LHCN-M2 (cell line): ENCODE results near the gene ZMYND8. TPM values are rescaled to one million over a fixed set of nuclear protein-coding genes. Genes with fewer than 3 reads are reported as not detected.
"Not testable (repeated sequence)": the region's sequence is repeated elsewhere in the genome, so short reads cannot be mapped to it uniquely, and the experiment has no call there.

Experiments
- DNase-seq: peaks from one replicate; pipeline ENCODE4 v3.0.0-alpha.2; 2012; ENCODE audit warnings: low read depth
- total RNA-seq: library from RNA; depleted of rRNA; stranded (reverse); fragments of >200 nt; gene quantifications from 2 replicates; pipeline ENCODE4 v1.2.3, GENCODE V29; 2014; rRNA removed

ZMYND8 gene
- total RNA-seq, 1 experiment from 2014 or later = 56.4 TPM

DNA sequence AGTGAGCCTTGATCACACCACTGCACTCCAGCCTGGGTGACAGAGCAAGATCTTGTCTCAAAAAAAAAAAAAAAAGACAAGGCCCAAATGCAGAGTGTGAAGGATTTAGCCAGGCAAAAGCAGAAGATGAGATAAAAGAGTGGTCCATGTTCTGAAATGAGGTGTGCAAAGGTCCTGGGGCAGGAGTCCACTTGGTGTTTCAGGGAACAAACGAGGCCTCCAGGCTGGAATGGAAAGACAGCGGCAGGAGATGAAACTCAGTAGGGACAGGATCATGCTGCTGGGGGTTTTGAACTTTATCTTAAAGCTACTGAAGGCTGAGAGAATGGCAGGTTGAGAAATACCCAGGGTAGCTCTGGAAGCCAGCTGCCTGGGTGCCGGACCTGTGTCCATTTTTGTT is 178.2 kb downstream of the ZMYND8 start:
- DNase-seq = no peak

- not testable (repeated sequence) for DNase-seq
Measured at GRCh38 chr20:47176217-47176616, 180.3 kb downstream of the ZMYND8 start.

DNA sequence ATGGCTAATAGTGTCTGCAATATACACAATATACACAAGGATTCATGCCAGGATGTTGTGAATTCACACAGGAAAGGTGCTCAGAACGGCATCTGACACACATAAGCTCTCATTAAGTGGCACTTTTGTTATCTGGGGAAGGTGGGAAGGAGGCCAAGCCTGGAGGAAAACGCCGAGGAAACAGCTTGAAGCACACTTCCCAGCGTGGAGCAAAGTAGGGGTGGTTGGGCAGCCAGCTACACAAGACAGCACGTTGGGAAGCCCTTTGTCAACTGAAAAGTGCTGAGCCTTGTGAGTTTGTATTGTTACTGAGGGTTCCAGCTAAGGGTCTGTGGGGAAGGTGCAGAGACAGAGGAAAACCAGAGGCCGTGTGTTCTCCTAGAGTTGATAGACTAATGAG is 181.0 kb downstream of the ZMYND8 start:
- no peak for DNase-seq

DNA sequence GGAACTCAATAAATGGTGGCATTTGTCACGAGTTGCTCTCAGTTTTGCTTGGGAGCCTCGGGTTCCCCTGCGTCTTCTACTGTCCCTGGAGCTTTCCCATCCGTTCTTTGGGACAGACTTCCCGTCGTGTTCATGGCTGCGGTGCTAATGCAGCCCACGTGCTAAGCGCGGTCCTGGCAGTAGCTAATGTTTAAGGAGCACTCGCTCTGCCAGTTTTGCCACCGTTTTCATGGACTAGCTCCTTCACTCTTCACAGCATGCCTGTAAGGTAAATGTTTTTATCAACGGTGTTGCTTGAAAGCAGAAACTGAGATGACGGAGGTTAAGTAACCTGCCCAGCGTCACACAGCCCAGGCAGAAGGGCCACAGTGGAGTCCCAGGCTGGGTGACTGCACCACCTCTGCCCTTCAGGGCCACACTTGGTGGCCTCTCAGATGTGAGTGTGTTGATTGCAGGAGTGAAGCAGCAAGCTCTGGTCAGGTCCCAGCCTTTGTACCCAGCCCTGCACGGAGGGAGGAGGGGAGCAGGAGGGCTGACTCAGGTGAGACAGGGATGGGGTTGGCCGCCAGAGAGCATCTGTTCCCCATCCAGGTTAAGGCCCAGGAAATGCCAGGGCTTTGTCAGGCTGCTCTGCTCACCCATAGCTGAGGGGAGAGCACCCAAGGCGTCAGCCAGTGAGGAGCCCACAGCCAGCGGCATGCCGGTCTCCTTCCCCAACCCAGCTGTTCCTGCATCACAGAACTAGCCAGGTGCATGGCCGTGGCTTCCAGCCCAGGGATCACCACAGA is 181.8 kb downstream of the ZMYND8 start:
- no peak for DNase-seq

GRCh38 chr20:47173596-47174216 is 182.8 kb downstream of the ZMYND8 start:
- no peak for DNase-seq

DNA sequence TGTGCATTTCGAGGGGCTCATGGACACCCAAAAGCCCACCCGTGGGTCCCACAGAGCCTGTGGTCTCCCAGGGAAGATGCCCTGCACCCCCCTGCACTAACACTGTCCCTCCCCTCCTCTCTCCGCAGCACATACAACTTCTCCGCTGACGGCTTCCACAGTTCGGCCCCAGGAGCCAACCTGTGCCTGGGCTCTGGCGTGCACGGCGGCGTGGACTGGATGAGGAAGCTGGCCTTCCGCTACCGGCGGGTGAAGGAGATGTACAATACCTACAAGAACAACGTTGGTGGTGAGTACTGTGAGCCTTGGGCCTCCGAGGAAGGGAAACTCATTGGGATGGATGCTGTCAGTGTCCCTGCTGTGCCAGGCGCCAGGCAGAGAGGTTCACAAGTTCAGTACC is 183.9 kb downstream of the ZMYND8 start:
- DNase-seq = no peak

- no peak for DNase-seq
Measured at GRCh38 chr20:47167846-47168245, 188.7 kb downstream of the ZMYND8 start.

DNA sequence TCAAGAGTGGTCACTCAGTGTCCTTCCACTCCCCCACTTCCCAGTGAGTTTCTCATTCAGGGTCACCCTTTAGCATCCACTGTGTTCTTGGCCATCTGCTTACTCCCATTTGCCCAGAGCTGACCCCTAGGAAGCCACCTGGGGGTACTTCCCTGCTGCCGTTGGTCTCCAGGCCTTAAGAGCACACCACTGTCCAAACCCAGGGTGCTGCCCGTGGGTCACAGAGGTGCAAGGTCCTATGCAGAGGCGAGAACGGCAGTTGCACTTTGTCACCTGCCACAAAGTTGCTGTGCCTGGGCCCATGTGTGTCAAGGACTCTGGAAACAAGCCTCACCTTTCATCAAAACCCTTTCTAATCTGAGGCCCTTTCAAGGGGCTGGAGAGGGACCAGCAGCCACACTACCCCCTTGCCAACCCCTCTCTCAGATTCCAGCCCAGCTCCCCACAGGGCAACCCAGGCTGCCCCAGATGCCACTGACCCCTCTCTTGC is 191.1 kb downstream of the ZMYND8 start:
- no peak for DNase-seq

- no peak for DNase-seq
Measured at GRCh38 chr20:47164140-47164539, 192.4 kb downstream of the ZMYND8 start.

- DNase-seq = no peak
Measured at GRCh38 chr20:47161411-47161810, 195.1 kb downstream of the ZMYND8 start.

GRCh38 chr20:47160992-47161391 is 195.5 kb downstream of the ZMYND8 start:
- no peak for DNase-seq

DNA sequence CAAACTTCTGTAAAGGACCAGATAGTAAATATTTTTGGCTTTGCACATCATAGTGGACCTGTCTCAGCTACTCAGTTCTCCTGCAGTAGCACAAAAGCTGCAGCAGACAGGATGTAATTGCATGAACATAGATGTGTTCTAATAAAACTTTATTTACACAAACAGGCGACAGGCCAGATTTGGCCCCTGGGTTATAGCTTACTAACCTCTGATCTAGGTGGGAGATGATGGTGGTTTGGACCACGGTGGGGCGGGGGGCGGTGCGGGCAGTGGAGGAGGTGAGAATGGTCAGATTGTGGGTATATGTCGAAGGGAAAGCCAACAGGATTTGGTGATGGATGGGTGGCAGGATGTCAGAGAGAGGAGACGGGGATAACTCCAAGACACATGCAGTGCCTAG is 196.3 kb downstream of the ZMYND8 start:
- DNase-seq = no peak

Other genes starting within 250 kb of the ZMYND8 start
- 16.1 and 17.5 TPM in 2 replicates for gene NCOA3, start 145.2 kb upstream of the ZMYND8 start, total RNA-seq